H1 (cell line): Measurements from ENCODE around the gene PRR20B. TPM values are rescaled to one million over a fixed set of nuclear protein-coding genes. Genes with fewer than 3 reads are reported as not detected.
"Not testable (repeated sequence)": the region's sequence is repeated elsewhere in the genome, so short reads cannot be mapped to it uniquely, and the experiment has no call there.

Experiments used
- CTCF ChIA-PET: fragments of 300-600 bp; sonication (Branson Sonifier 250); formaldehyde crosslinking; loops from one replicate; lab custom pipeline; 2021; ENCODE audit not compliant: partially characterized antibody; lab: Charles Lee
- POLR2A ChIA-PET: fragments of 300-600 bp; sonication (Branson Sonifier 250); formaldehyde crosslinking; loops from one replicate; lab custom pipeline; 2021; ENCODE audit warnings: inconsistent platforms; ENCODE audit not compliant: partially characterized antibody; lab: Charles Lee
- DNase-seq, 2 experiments: peaks; one replicate each; pipeline versions ENCODE4 v3.0.0 to v3.0.0-alpha.2; 2010 to 2022; ENCODE audit warnings: low spot score in 2 of 2, low read depth in 1 of 2, mixed read lengths in 1 of 2
- FAIRE-seq: peaks from 2 replicates; lab custom pipeline; 2011; peaks lifted over from hg19 to GRCh38; lab: Jason Lieb, UNC
- H2AFZ ChIP-seq: 2 replicates; pipeline ENCODE4 v1.8.1; 2012; ENCODE audit warnings: low read length, inconsistent platforms
- H2AK5ac ChIP-seq: 2 replicates; pipeline ENCODE4 v1.6.1; 2013; ENCODE audit warnings: low read depth, low read length
- H2BK120ac ChIP-seq: replicated peaks from 2 replicates; pipeline ENCODE3; 2013; ENCODE audit warnings: low read depth, low read length, inconsistent platforms
- H2BK12ac ChIP-seq: 2 replicates; pipeline ENCODE4 v1.6.1; 2013; ENCODE audit warnings: low read depth, low read length
- H2BK15ac ChIP-seq: 2 replicates; pipeline ENCODE4 v1.6.1; 2013; ENCODE audit warnings: low read length
- H2BK20ac ChIP-seq: 2 replicates; pipeline ENCODE4 v1.6.1; 2013; ENCODE audit warnings: low read length
- H2BK5ac ChIP-seq: 2 replicates; pipeline ENCODE4 v1.6.1; 2013; ENCODE audit warnings: low read depth, low read length
- H3K14ac ChIP-seq: 2 replicates; pipeline ENCODE4 v1.6.1; 2013; ENCODE audit warnings: inconsistent platforms; ENCODE audit not compliant: insufficient read length
- H3K18ac ChIP-seq: 2 replicates; pipeline ENCODE4 v1.6.1; 2013; ENCODE audit warnings: low read length; ENCODE audit errors: extremely low read depth
- H3K23ac ChIP-seq: 2 replicates; pipeline ENCODE4 v1.6.1; 2013; ENCODE audit warnings: inconsistent platforms; ENCODE audit not compliant: insufficient read length
- H3K23me2 ChIP-seq: 2 replicates; pipeline ENCODE4 v1.6.1; 2013; ENCODE audit warnings: low read depth, low read length
- H3K27ac ChIP-seq: 2 replicates; pipeline ENCODE4 v1.6.1; 2011; ENCODE audit warnings: low read depth, low read length, inconsistent platforms
- H3K27me3 ChIP-seq, 4 experiments: replicated peaks in 1 of 4; 1 replicate in 1 of 4; 2 replicates in 3 of 4; pipeline versions ENCODE4 v1.6.1 to v1.8.1; 2011 to 2013; ENCODE audit warnings: low read length in 3 of 4, mild to moderate bottlenecking in 3 of 4, inconsistent platforms in 2 of 4, mixed read lengths in 2 of 4, moderate library complexity in 1 of 4; ENCODE audit not compliant: control insufficient read depth in 3 of 4, insufficient read depth in 3 of 4; ENCODE audit errors: extremely low read depth in 1 of 4
- H3K36me3 ChIP-seq, 4 experiments: 2 replicates each; pipeline versions ENCODE4 v1.6.1 to v1.8.1; 2011 to 2013; ENCODE audit warnings: mild to moderate bottlenecking in 4 of 4, low read length in 3 of 4, moderate library complexity in 2 of 4, control low read depth in 1 of 4, inconsistent platforms in 1 of 4; ENCODE audit not compliant: insufficient read depth in 4 of 4, control insufficient read depth in 2 of 4
- H3K4ac ChIP-seq: replicated peaks from 2 replicates; pipeline ENCODE3; 2013; ENCODE audit warnings: low read length, low read depth, mixed read lengths, inconsistent platforms; ENCODE audit not compliant: insufficient read length
- H3K4me1 ChIP-seq, 4 experiments: replicated peaks in 1 of 4; 1 replicate in 1 of 4; 2 replicates in 3 of 4; pipeline versions ENCODE4 v1.6.1 to v1.8.1; 2011 to 2013; ENCODE audit warnings: low read length in 3 of 4, inconsistent platforms in 2 of 4, mixed read lengths in 1 of 4; ENCODE audit not compliant: insufficient read depth in 4 of 4, control insufficient read depth in 3 of 4
- H3K4me2 ChIP-seq, 2 experiments: 2 replicates each; pipeline versions ENCODE4 v1.6.1 to v1.8.1; 2011 to 2013; ENCODE audit warnings: low read depth in 2 of 2, low read length in 2 of 2, control low read depth in 1 of 2, inconsistent platforms in 1 of 2, mild to moderate bottlenecking in 1 of 2; ENCODE audit not compliant: insufficient read depth in 1 of 2
- H3K4me3 ChIP-seq, 4 experiments: fragments of 200-600, 300-600 bp in 1 of 4; sonication (generic), shearing (Covaris generic), sonication (Bioruptor Twin) in 1 of 4; 2 replicates each; pipeline versions ENCODE4 v1.5.1 to v1.8.1; 2011 to 2016; ENCODE audit warnings: low read length in 4 of 4, low read depth in 3 of 4, control low read depth in 2 of 4, inconsistent platforms in 2 of 4, mild to moderate bottlenecking in 2 of 4, mixed read lengths in 1 of 4, moderate library complexity in 1 of 4; ENCODE audit not compliant: insufficient read depth in 2 of 4; ENCODE audit errors: extremely low read depth in 1 of 4
- H3K56ac ChIP-seq: replicated peaks from 2 replicates; pipeline ENCODE3; 2013; ENCODE audit warnings: low read depth, mild to moderate bottlenecking, mixed read lengths, low read length, inconsistent platforms; ENCODE audit not compliant: insufficient read length
- H3K79me1 ChIP-seq: 2 replicates; pipeline ENCODE4 v1.6.1; 2013; ENCODE audit warnings: low read depth, low read length, control low read depth
- H3K79me2 ChIP-seq, 2 experiments: 2 replicates each; pipeline versions ENCODE4 v1.6.1 to v1.8.1; 2012 to 2013; ENCODE audit warnings: low read length in 2 of 2, mild to moderate bottlenecking in 2 of 2, inconsistent platforms in 1 of 2; ENCODE audit not compliant: insufficient read depth in 2 of 2, control insufficient read depth in 1 of 2
- H3K9ac ChIP-seq, 4 experiments: replicated peaks in 1 of 4; 1 replicate in 1 of 4; 2 replicates in 3 of 4; pipeline versions ENCODE4 v1.6.1 to v1.8.1; 2011 to 2013; ENCODE audit warnings: low read depth in 3 of 4, low read length in 3 of 4, control low read depth in 2 of 4, mild to moderate bottlenecking in 2 of 4, moderate library complexity in 2 of 4, inconsistent platforms in 1 of 4; ENCODE audit errors: extremely low read depth in 1 of 4
- H3K9me3 ChIP-seq, 2 experiments: 2 replicates each; pipeline versions ENCODE4 v1.6.1 to v1.8.1; 2012 to 2013; ENCODE audit warnings: mild to moderate bottlenecking in 2 of 2, moderate library complexity in 2 of 2, control low read depth in 1 of 2, inconsistent platforms in 1 of 2, low read depth in 1 of 2, low read length in 1 of 2, mixed read lengths in 1 of 2; ENCODE audit not compliant: insufficient read depth in 2 of 2
- H4K20me1 ChIP-seq, 2 experiments: replicated peaks in 1 of 2; 2 replicates each; pipeline versions ENCODE3 to v1.8.1; 2011 to 2013; ENCODE audit warnings: inconsistent platforms in 2 of 2, low read length in 2 of 2, mild to moderate bottlenecking in 1 of 2; ENCODE audit not compliant: insufficient read depth in 2 of 2, control insufficient read depth in 1 of 2
- H4K5ac ChIP-seq: 2 replicates; pipeline ENCODE4 v1.6.1; 2013; ENCODE audit warnings: low read length, low read depth, mixed read lengths, inconsistent platforms; ENCODE audit not compliant: insufficient read length
- H4K8ac ChIP-seq: 2 replicates; pipeline ENCODE4 v1.8.0; 2013; ENCODE audit warnings: mild to moderate bottlenecking, moderate library complexity, low read length, inconsistent platforms; ENCODE audit not compliant: insufficient read depth; ENCODE audit errors: extremely low read depth
- H4K91ac ChIP-seq: replicated peaks from 2 replicates; pipeline ENCODE3; 2013; ENCODE audit warnings: low read length, mixed read lengths, inconsistent platforms; ENCODE audit not compliant: insufficient read length
- WGBS, 2 experiments: shearing (Covaris generic) in 1 of 2; methylation state at CpG; one replicate each; pipeline versions ENCODE4 v1.1.6 to v1.1.7; 2013 to 2015; ENCODE audit warnings: low lambda C conversion rate in 2 of 2, mixed read lengths in 2 of 2, inconsistent platforms in 1 of 2, low coverage in 1 of 2, missing lambda C conversion rate in 1 of 2; ENCODE audit not compliant: insufficient replicate concordance in 2 of 2, insufficient coverage in 1 of 2, insufficient read length in 1 of 2; ENCODE audit errors: extremely low coverage in 1 of 2, missing lambda C conversion rate in 1 of 2; 5-methylcytosine and 5-hydroxymethylcytosine counted together
- polyA plus RNA-seq, 7 experiments: library from polyadenylated mRNA; depleted of rRNA in 3 of 7; stranded (reverse) in 5 of 7; unstranded in 2 of 7; fragments of >200 nt in 5 of 7; fragments of 200-250 nt in 2 of 7; gene quantifications; 1 replicate in 5 of 7; 2 replicates in 1 of 7; 4 replicates in 1 of 7; pipeline versions ENCODE4 v1.2.1 to v1.2.3, GENCODE V29; 2011 to 2013; ENCODE audit warnings: missing spikeins in 2 of 7, mixed read lengths in 2 of 7
- total RNA-seq: library from RNA; stranded (reverse); fragmentation: NEBNext Ultra II Directional; extraction: Animal tissue kit (Norgen Biotek cat#: 25700); gene quantifications from 2 replicates; pipeline ENCODE4 v1.2.1, GENCODE V29; 2021

PRR20B gene
- total and polyA plus RNA-seq, 2 of the 8 experiments (the other 6 are each of a cell fraction or from before 2014, with no cell fraction given) = not detected

DNA sequence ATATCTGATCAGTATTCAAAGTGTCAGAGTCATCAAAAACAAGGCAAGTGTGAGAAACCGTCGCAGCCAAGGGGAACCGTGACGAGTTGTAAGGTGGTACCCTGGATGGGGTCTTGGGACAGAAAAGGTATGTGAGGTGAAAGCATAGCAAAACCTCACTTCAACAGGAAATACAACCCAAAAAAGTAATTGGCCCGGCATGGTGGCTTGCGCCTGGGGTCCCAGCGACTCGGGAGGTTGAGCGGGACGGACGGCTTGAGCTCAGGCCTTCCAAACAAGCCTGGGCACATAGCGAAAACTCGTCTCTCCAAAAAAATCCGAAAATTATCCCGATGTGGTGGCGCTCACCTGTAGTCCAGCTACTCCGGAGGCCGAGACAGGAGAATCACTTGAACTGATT is 7.5 kb upstream of the PRR20B start:
- WGBS, 2 experiments = no CpG with 5 or more reads among the region's 18 CpGs
- H4K8ac ChIP-seq, H3K56ac ChIP-seq, CTCF ChIA-PET, H3K27ac ChIP-seq, H3K23ac ChIP-seq, H3K14ac ChIP-seq, DNase-seq, H4K91ac ChIP-seq, H3K4ac ChIP-seq, H3K23me2 ChIP-seq, H4K20me1 ChIP-seq, H3K27me3 ChIP-seq, H3K79me2 ChIP-seq, H2BK12ac ChIP-seq, H3K9me3 ChIP-seq, H3K4me1 ChIP-seq, H3K9ac ChIP-seq, H2BK15ac ChIP-seq, H2BK20ac ChIP-seq, H4K5ac ChIP-seq, H2AK5ac ChIP-seq, H2AFZ ChIP-seq, H3K4me3 ChIP-seq, H3K18ac ChIP-seq, H2BK120ac ChIP-seq, H2BK5ac ChIP-seq, H3K79me1 ChIP-seq, H3K36me3 ChIP-seq, FAIRE-seq, H3K4me2 ChIP-seq, POLR2A ChIA-PET: not testable (repeated sequence)

DNA sequence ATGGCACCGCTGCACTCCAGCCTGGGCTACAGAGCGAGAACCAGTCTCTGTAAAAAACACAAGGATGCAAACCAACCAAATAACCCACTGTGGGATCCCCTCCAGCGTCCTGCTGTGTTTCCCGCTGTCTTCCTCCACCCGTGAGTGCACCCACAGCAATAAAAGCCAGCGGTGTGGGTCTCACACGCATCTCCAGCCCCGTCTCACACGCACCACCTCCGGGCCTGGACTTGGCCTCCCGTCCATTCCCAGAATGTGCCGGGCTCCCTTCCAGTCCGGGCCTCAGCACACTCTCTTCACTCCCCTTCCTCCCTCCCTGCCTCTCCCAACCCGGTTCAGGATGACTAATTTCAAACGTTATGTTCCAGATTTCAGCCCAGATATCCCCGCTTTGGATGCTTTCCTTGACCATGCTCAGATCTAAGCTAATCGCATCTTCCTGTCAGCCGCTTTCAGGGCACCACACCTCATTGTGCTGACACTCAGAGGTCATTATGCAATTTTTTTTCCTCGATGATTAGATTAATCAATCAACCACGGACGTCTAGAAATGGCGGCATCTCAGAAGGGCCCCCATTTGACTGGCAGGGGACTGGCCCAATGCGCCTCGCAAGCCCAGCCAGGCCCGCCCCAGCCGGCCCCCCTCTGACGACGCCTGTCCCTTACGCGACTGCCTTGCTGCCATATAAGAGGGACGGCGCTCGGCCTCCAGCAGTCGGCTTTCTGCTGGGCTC is 6.9 kb upstream of the PRR20B start, which contains the start of gene PRR20A:
Gene PRR20A (plus strand): TSS at position 684 of the 734 bp plus-strand sequence. CDS start 387 bp downstream, outside the sequence.
- H3K79me2 ChIP-seq, H3K23ac ChIP-seq, H2AK5ac ChIP-seq, H3K14ac ChIP-seq, H2BK15ac ChIP-seq, H3K27me3 ChIP-seq, H3K4me3 ChIP-seq, FAIRE-seq, H3K27ac ChIP-seq, H2BK20ac ChIP-seq, H4K5ac ChIP-seq, H3K56ac ChIP-seq, H3K9ac ChIP-seq, H3K4me1 ChIP-seq, H4K91ac ChIP-seq, H2BK5ac ChIP-seq, H3K79me1 ChIP-seq, CTCF ChIA-PET, H3K4me2 ChIP-seq, H3K4ac ChIP-seq, H3K18ac ChIP-seq, H2BK120ac ChIP-seq, H3K9me3 ChIP-seq, H4K20me1 ChIP-seq, H2BK12ac ChIP-seq, DNase-seq, POLR2A ChIA-PET, H3K23me2 ChIP-seq, H2AFZ ChIP-seq, H3K36me3 ChIP-seq, H4K8ac ChIP-seq: not testable (repeated sequence)
- 97% methylated on average over 5 of the region's 34 CpGs; no CpG with 5 or more reads in 1 of the 2 experiments for WGBS, 2 experiments
